IPS-18c (cell line): ENCODE measurements around the gene CHAT.

Experiments
- H3K4me3 ChIP-seq: 2 replicates; pipeline ENCODE4 v1.7.0; 2013; ENCODE audit warnings: low read depth, mild to moderate bottlenecking, low read length, moderate library complexity; ENCODE audit not compliant: insufficient read depth
- H3K9me3 ChIP-seq: one replicate; pipeline ENCODE4 v1.6.1; 2013; ENCODE audit warnings: mild to moderate bottlenecking, low read length, moderate library complexity; ENCODE audit not compliant: control insufficient read depth, insufficient read depth

The CHAT gene

GRCh38 chr10:49595003-49595712 is 18.7 kb upstream of the CHAT start:
- Histone ChIP-seq H3K9me3 (no peaks in the 10 kb centered on the region), H3K4me3 (no peak overlapping the region)

GRCh38 chr10:49595713-49596492 is 17.9 kb upstream of the CHAT start:
- no peaks in the 10 kb centered on the region for H3K9me3 ChIP-seq
- H3K4me3 ChIP-seq, result no peak overlapping the region

- H3K4me3 ChIP-seq, result no peak overlapping the region
- H3K9me3 ChIP-seq, result no peaks in the 10 kb centered on the region
These were observed 17.4 kb upstream of the CHAT start for GRCh38 chr10:49596493-49596809.

GRCh38 chr10:49596836-49597235 is 17.0 kb upstream of the CHAT start:
- no peak overlapping the region for H3K4me3 ChIP-seq
- no peaks in the 10 kb centered on the region for H3K9me3 ChIP-seq

- H3K9me3 ChIP-seq, result no peaks in the 10 kb centered on the region
- no peak overlapping the region for H3K4me3 ChIP-seq
These were observed 16.2 kb upstream of the CHAT start for GRCh38 chr10:49597426-49598163.

GRCh38 chr10:49598164-49598856 is 15.5 kb upstream of the CHAT start:
- Histone ChIP-seq H3K4me3 (no peak overlapping the region), H3K9me3 (no peaks in the 10 kb centered on the region)

- Histone ChIP-seq H3K4me3 (no peak overlapping the region), H3K9me3 (no peaks in the 10 kb centered on the region)
These were observed 14.9 kb upstream of the CHAT start for GRCh38 chr10:49598986-49599385.

- Histone ChIP-seq H3K4me3 (no peak overlapping the region), H3K9me3 (no peaks in the 10 kb centered on the region)
These were observed 14.3 kb upstream of the CHAT start for GRCh38 chr10:49599546-49599945.

- H3K9me3 ChIP-seq, result no peaks in the 10 kb centered on the region
- H3K4me3 ChIP-seq, result no peak overlapping the region
These were observed 13.8 kb upstream of the CHAT start for GRCh38 chr10:49600046-49600445.

GRCh38 chr10:49600781-49601400 is 12.9 kb upstream of the CHAT start:
- Histone ChIP-seq H3K4me3 (no peak overlapping the region), H3K9me3 (no peaks in the 10 kb centered on the region)

- H3K4me3 ChIP-seq, result no peak overlapping the region
- H3K9me3 ChIP-seq, result no peaks in the 10 kb centered on the region
These were observed 12.0 kb upstream of the CHAT start for GRCh38 chr10:49601857-49602256.

GRCh38 chr10:49602380-49603023 is 11.3 kb upstream of the CHAT start:
- no peak overlapping the region for H3K4me3 ChIP-seq
- no peaks in the 10 kb centered on the region for H3K9me3 ChIP-seq

GRCh38 chr10:49605216-49605938 is 8.5 kb upstream of the CHAT start:
- H3K4me3 ChIP-seq, result no peak overlapping the region
- H3K9me3 ChIP-seq, result peaks cover 4% of the 10 kb centered on the region

- no peak overlapping the region for H3K4me3 ChIP-seq
- peaks cover 4% of the 10 kb centered on the region for H3K9me3 ChIP-seq
These were observed 7.8 kb upstream of the CHAT start for GRCh38 chr10:49605939-49606509.

- H3K4me3 ChIP-seq, result no peak overlapping the region
These were observed 6.8 kb upstream of the CHAT start for GRCh38 chr10:49606981-49607535.

More at GRCh38 chr10:49606981-49607535, 6.8 kb upstream of the CHAT start:
- H3K9me3 ChIP-seq, result peaks cover 4% of the 10 kb centered on the region
